ENCODE measurements around the gene HMG20A.

The HMG20A gene

DNA sequence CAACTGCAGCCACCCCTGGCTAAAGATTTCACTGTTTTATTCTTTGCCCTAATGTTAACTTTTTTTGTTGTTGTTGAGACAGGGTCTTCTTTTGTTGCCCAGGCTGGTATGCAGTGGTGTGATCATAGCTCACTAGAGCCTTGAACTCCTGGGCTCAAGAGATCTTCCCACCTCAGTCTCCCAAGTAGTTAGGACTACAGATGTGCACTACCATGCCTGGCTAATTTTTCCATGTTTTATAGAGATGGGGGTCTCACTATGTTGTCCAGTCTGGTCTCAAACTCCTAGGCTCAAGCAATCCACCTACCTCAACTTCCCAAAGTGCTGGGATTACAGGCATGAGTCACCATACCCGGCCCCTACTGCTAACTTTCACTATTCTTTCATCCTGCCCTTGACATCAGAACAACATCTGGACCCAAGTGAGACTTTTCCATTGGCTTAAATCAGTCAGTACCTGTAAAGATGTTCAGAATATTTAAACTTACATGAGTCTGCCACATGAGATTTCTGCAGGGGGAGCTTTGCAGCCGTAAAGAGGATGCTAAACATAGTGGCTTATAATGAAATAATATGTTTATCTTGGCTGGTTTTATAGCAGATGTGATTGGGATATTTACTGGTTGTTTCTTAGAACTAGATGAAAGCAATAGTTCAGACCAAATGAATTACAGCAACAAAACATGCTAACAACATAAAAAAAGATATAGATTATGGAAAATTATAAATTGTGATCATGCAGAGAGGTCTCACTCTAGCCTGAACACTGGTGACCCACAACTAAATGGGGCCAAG is 73.6 kb downstream of the HMG20A start:
- no peak for DNase-seq (ENCODE audit: low spot score)
- in situ Hi-C loops (cut with MboI; ENCODE audit: low sequenced_read_pairs, unreplicated experiment), result loop anchor here (5.0 kb wide), 1 partner anchor 377 kb away; no protein-coding TSS in a partner anchor
- TF ChIP-seq, protein P1, sequence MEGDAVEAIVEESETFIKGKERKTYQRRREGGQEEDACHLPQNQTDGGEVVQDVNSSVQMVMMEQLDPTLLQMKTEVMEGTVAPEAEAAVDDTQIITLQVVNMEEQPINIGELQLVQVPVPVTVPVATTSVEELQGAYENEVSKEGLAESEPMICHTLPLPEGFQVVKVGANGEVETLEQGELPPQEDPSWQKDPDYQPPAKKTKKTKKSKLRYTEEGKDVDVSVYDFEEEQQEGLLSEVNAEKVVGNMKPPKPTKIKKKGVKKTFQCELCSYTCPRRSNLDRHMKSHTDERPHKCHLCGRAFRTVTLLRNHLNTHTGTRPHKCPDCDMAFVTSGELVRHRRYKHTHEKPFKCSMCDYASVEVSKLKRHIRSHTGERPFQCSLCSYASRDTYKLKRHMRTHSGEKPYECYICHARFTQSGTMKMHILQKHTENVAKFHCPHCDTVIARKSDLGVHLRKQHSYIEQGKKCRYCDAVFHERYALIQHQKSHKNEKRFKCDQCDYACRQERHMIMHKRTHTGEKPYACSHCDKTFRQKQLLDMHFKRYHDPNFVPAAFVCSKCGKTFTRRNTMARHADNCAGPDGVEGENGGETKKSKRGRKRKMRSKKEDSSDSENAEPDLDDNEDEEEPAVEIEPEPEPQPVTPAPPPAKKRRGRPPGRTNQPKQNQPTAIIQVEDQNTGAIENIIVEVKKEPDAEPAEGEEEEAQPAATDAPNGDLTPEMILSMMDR (IDR thresholded peaks at IDR 0.05; ENCODE audit: borderline replicate concordance, control extremely low read depth, extremely low read depth, insufficient read depth, missing control alignments), result no peak

DNA sequence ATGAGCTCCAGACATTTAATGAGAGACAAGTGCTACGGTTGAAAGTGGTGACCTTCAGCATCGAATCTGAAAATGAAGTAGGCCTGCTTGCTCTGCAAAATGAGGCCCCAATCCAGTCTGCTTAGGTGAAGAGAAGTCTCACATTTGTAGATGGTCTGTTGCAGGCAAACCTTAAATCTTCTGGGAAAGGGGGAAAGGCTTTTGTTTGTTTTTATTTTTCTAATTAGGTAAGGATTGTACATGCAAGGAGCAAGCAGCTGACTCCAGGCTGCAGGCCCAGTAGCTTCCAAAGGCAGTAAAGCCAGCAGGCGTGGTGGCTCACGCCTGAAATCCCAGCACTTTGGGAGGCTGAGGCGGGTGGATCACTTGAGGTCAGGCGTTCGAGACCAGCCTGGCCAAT is 74.3 kb downstream of the HMG20A start:
- in situ Hi-C loops (cut with MboI; ENCODE audit: low sequenced_read_pairs, unreplicated experiment), result loop anchor here (5.0 kb wide), 2 partner anchors 303 to 378 kb away; no protein-coding TSS in a partner anchor
- TF ChIP-seq, protein P1 (IDR thresholded peaks at IDR 0.05; ENCODE audit: borderline replicate concordance, control extremely low read depth, extremely low read depth, insufficient read depth, missing control alignments), result no peak
- no peak for DNase-seq (ENCODE audit: low spot score)

DNA sequence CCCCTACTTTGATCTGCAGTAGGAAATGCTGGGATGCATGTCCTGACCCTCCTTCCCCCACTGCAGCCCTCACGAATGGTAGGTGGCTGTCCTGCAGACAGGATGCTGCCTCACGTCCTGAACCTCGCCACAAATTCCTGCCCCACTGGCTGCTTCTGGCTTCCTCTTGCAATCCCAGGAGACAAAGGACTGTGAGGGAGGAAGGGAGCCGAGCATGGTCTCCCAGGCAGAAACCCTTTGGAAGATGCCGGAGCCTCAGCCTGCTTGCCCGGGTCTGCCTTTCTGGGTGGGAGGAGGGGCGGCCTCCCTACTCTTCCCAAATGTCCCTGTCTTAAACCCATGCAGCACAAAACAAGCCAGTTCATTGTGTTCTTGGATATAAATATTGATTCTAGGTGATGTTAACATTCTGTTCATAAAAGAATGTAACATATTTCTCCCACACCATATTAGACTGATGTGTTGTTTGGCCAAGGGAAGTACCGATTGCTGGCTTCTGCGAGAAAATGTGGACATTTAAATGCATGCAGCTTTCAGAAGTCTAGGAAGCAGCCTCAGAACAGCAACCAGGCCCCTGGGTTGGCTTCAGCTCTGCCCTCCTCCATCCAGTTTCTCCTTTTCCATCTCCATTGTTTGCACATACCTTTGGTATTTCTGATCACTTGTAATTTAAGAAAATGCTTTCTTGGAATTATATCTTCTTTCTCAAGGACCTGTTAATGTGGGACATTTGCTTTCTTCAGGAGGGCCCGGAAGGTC is 75.3 kb downstream of the HMG20A start:
- DNase-seq (ENCODE audit: low spot score), result no peak
- in situ Hi-C loops (cut with MboI; ENCODE audit: low sequenced_read_pairs, unreplicated experiment), result loop anchor here (5.0 kb wide), 1 partner anchor 304 kb away; no protein-coding TSS in a partner anchor
- TF ChIP-seq, protein P1 (IDR thresholded peaks at IDR 0.05; ENCODE audit: borderline replicate concordance, control extremely low read depth, extremely low read depth, insufficient read depth, missing control alignments), result no peak

DNA sequence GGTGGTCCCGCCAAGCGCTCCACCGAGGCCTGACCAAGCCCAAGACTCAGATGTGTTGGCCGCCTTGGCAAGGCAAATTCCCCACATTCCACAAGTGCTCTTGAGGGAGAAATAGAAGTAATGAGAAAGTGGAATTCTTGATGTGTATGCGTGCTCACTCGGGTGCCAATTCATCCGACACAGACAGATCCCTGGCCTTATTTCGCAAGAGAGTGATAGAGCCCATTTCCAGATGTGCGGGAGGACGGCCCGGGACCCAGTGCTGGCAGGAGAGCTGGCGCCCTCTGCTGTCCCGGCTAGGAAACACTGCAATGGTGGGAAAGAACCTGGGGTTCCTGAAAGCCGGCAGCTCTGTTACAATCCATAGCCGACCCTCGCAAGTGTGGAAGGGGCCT is 76.0 kb downstream of the HMG20A start:
- in situ Hi-C loops (cut with MboI; ENCODE audit: low sequenced_read_pairs, unreplicated experiment), result loop anchor here (5.0 kb wide), 1 partner anchor 304 kb away; no protein-coding TSS in a partner anchor
- peak; percentile 81 for DNase-seq (ENCODE audit: low spot score)
- TF ChIP-seq, protein P1 (IDR thresholded peaks at IDR 0.05; ENCODE audit: borderline replicate concordance, control extremely low read depth, extremely low read depth, insufficient read depth, missing control alignments), result peak; percentile 91

DNA sequence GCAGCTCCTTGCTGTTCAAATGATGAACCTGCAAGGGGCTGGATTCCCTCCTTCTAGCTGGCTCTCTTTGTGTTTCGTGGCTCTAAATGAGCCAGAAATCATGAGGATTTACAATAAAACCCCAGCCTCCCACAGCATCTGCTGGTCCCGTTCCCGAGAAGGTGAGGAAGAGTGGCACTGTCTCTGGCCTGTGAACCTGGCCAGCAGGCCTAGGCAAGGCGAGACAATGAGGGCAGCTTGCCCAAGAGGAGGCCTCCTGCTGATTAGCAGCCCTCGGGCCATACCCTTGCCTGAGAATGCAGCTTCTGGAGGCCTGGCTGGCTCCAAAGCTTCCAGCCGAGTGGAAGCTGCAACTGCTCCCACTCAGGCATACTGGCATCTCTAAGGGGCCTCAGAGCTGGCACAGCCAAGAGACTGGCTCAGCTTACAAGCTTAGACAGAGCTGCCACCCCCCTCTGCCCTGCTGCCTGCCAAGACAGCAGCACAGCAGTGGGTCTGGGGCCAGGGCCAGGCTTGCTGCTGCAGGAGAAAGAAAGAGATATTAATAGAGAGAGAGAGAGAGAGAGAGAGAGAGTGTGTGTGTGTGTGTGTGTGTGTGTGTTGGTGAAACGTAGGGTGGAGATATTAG is 76.5 kb downstream of the HMG20A start:
- TF ChIP-seq, protein P1 (IDR thresholded peaks at IDR 0.05; ENCODE audit: borderline replicate concordance, control extremely low read depth, extremely low read depth, insufficient read depth, missing control alignments), result no peak
- in situ Hi-C loops (cut with MboI; ENCODE audit: low sequenced_read_pairs, unreplicated experiment), result loop anchor here (5.0 kb wide), 1 partner anchor 305 kb away; no protein-coding TSS in a partner anchor
- no peak for DNase-seq (ENCODE audit: low spot score)

DNA sequence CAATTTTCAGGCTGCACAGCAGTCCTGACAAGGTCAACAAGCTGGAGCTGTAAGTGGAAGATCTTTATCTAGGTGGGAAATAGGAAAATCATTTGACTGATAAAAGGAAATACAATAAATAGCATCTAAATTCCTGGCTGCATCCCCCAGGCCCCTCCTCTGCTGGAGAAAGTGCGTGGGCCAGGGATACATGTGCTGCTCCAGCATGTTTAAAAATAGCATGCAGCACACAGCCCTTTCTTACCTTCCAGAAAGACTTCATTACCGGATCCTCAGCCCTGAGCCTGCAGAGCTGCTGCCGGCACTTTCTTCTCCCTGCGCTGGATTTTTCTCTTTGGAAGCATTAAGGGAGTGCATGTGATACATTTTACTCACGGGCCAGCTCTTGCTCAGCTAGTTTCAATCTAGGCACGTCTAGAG is 77.3 kb downstream of the HMG20A start:
- TF ChIP-seq, protein P1 (IDR thresholded peaks at IDR 0.05; ENCODE audit: borderline replicate concordance, control extremely low read depth, extremely low read depth, insufficient read depth, missing control alignments), result no peak
- in situ Hi-C loops (cut with MboI; ENCODE audit: low sequenced_read_pairs, unreplicated experiment), result loop anchor here (5.0 kb wide), 1 partner anchor 306 kb away; no protein-coding TSS in a partner anchor
- DNase-seq (ENCODE audit: low spot score), result no peak
